GM21360 (cell line): Measurements from ENCODE around the gene NME3.
"Not testable (repeated sequence)": the region's sequence is repeated elsewhere in the genome, so short reads cannot be mapped to it uniquely, and the experiment has no call there.

Source experiments
- ATAC-seq: cut with Tn5 transposase; IDR thresholded peaks from one replicate; pipeline ENCODE4 v1.9.1; 2021; ENCODE audit warnings: mild to moderate bottlenecking, moderate library complexity; ENCODE audit not compliant: unreplicated experiment

NME3 gene

GRCh38 chr16:1754204-1754603 lies 17.1 kb downstream of the NME3 start:
- no peak for ATAC-seq

GRCh38 chr16:1752853-1753252 lies 18.5 kb downstream of the NME3 start:
- ATAC-seq = no peak

DNA sequence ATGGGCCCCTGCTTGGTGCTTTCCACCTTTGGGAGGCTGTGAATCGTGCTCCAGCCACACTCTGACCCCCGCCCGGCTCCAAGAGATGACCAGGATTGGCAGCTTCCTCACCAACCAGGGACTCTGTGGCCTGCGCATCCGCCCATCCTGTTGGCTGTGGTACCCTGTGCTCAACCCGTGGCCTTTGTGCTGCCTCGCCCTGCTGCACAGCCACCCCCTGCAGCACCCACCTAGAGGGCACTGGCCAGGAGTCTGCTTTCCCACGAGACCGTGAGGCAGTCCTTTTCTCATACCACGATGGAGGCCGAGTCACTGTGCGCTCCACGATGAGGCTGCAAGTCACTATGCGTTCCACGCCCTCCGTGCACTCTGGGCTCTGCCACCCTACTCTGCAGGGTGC lies 19.4 kb downstream of the NME3 start:
- ATAC-seq = no peak

DNA sequence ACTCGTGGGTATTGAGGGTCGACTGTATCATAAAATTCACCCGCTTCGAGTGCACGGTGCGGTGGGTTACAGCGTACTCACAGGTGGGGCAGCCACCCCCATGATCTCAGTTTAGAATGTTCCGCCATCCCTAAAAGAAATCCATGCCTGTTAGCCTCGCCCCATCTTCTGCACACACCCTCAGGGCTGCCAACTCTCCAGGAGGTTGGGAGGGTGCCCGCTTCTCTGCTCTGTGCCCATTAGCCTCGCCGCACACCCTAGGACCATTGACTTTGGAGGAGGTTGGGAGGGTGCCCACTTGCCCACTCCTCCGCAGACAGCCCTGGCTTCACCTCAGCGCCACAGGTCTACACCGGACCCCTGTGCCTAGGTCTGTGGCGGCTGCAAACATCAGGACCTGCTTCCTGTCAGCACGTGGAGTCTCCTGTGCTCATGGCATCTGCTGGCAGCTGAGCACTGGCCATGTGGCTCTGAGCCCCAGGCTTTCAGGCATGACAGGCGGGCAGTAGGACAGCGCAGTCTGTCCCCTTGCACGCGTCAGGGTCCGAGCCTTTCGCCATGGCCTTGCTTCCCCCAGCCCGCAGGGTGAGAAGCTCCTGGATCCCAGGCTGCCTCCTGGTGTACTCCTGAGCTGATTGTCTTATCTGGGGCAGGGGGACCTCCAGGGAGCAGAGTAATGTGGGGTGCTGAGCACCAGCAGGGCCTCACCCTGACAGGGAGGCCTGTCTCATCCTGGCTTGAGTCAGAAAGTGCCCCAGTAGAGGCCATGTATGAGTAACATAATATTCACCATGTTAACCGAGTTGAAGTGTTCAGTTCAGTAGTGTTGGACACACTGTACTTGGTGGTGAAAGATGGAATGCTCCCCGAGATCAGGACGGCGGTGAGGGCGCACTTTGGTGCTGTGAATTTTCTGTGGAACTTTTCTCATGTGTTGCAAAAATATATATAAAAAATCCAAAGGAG lies 21.9 kb downstream of the NME3 start:
- ATAC-seq = no peak

DNA sequence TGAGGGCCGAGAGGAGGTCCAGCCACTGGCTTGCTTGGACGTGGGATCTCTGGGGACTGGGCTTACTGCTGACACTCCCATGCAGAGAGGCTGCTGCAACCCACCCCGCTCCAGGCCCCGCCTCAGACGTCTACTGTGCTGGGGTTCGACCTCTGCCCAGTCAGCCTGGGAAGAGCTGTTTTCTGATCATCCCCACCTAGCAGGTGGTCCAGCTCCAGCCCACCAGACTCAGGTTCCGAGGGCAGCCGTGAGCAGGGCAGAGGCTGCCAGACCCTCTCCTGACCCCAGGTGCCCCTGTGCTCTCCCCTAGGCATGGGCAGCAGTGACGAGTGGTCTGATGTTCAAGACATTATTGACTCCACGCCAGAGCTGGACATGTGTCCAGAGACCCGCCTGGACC lies 23.4 kb downstream of the NME3 start:
- ATAC-seq = no peak

DNA sequence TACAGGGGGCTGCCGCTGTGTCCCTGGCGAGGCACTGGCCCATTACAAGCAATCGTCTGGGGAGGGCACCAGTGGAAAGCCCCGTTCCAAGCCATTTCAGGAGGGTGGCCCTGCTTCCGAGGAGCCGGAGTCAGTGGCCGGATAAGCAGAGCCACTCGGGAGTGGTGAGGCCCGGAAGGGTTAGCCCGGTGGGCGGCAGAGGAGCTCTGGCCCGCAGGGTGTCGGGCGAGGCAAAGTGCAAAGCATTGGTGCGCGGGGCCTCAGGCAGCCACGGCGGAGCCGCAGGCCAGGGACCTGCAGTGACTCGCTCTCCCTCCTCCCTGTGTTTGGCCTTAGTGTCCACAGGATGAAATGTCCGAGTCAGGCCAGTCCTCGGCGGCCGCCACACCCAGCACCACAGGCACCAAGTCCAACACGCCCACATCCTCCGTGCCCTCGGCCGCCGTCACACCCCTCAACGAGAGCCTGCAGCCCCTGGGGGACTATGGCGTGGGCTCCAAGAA lies 24.6 kb downstream of the NME3 start:
- no peak for ATAC-seq

- no peak for ATAC-seq
Observed at GRCh38 chr16:1745900-1746692, 25.2 kb downstream of the NME3 start.

GRCh38 chr16:1745181-1745899 lies 26.0 kb downstream of the NME3 start:
- no peak for ATAC-seq

DNA sequence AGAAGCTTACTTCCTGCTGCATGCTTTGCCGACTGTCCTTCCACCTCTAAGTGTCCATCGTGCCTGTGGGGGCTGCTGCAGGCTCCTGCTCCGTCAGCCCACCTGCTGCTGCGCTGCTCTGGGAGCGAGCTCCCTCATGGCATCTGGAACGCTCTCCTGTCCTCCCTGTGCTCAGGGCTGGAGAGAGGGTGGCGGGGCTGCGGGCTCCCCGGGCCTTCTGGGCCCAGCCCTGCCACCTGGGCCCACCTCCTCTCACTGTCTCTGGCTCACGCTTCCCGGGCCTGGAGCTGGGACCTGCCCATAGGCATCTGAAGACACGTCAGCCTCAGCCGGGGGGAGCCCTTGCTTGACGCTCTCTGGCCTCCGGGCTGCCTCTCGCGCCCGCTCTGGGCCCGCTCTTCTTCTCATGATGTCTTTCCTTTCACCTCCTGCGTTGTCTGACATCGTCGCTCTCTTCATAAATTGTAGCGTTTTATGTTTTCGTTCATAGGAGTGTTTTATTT lies 27.0 kb downstream of the NME3 start:
- ATAC-seq = no peak

- ATAC-seq = no peak
Observed at GRCh38 chr16:1743376-1744337, 27.7 kb downstream of the NME3 start.

DNA sequence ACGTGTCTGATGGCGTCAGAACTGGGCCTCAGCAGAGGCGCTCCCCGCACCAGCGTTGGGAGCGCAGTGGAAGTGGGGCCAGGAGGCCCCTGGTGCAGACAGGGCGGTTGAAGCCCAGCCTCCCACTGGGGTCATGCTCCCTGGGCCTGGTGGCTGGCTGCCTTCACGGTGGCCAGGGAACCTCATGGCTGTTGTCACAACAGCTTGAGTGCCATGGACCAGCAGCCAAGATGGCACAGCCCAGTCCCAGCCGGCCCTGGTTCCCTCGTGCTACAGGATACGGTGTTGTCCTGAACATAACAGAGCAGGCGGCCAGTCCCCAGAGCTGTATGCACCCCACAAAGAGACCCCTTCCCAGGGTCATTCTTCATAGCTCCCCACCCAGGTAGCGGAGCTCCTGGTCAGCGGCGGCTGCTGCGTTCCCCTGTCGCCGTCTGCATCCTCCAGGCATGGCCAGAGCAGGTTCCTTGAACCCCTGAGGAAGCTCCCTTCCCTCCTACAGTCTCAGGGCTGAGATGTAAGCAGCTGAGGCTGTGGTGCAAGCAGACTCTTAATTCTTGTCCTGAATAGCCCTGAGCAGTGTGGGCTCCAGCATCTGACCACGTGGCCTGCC lies 29.7 kb downstream of the NME3 start:
- ATAC-seq = no peak

DNA sequence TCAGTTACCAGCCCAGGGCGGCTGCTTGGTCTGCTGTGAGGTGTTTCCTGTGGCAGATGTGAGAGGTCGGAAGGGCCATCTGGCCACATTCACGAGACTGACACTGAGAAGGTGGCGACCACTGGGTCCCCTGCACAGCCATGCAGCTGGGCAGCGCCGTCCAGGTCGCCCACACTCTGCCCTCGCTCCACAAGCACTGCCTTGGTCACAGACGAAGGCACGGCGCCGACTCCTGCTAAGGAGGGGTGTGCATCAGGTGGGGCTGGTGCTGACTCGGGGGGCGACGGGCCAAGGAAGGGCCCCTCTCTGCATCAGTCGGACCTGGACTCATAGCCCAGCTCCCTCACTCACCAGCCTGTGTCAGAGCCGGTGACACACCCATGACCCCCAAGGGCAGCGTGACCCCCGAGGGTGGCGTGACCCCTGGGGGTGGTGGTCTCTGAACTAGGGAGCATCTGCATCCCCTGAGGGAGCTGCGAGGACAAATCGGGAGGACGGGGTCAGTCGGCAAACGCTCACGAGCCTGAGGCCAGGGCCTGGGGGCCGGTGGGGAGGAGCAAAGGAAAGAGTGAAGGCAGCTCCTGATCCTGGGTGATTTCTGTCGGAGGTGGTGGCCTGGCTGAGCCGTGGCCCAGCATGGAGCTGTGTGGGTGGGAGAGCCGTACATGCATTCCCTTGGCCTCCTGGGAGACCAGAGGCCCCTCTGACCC lies 30.4 kb downstream of the NME3 start:
- ATAC-seq = no peak

DNA sequence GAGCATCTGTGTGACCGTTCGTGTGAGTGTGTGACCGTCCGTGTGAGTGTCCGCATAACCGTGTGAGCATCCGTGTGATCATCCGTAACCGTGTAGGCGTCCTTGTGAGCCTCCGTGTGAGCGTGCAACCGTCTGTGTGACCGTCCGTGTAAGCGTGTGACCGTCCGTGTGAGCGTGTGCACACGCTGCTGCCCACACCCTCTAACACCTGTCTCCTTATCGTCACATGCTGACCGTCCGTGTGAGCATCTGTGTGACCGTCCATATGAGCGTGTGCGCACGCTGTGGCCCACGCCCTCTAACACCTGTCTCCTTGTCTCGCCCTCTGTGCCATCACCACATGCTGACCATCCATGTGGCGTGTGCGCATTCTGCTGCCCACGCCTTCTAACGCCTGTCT lies 31.1 kb downstream of the NME3 start:
- ATAC-seq = no peak

GRCh38 chr16:1734816-1735215 lies 36.5 kb downstream of the NME3 start:
- ATAC-seq = no peak

GRCh38 chr16:1734123-1734522 lies 37.2 kb downstream of the NME3 start:
- no peak for ATAC-seq

DNA sequence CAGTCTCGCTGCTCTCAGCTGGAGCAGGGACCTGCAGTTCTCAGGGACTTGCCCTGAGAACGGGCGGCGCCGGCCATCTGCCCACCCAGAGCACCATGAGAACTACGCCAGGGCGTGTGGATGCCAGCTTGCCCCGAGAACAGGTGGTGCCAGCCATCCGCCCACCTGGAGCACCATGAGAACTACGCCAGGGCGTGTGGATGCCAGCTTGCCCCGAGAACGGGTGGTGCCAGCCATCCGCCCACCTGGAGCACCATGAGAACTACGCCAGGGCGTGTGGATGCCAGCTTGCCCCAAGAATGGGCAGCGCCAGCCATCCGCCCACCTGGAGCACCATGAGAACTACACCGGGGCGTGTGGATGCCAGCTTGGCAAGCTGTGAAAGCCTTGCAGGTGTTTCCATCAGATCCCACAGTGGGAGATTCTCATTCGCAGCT lies 38.8 kb downstream of the NME3 start:
- not testable (repeated sequence) for ATAC-seq

GRCh38 chr16:1732071-1732470 lies 39.3 kb downstream of the NME3 start:
- ATAC-seq = no peak

DNA sequence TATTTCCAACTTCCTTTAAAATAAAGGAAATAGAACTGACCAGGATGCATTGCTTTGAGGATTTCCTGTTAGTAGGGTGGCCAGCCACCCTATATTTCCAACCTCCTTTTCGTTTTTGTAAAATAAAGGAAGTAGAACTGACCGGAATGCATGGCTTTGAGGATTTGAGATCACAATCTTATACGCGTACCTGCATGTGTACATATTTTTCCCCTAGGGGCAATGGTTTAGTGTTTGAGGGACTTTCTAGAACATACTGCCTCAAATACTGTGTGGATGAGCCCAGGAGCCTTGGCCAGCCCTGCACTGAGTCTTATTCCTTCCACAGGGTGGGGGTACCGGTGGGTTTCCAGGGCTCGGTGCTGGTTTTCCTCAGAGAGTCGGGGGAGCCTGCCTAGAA lies 39.7 kb downstream of the NME3 start:
- ATAC-seq = no peak

DNA sequence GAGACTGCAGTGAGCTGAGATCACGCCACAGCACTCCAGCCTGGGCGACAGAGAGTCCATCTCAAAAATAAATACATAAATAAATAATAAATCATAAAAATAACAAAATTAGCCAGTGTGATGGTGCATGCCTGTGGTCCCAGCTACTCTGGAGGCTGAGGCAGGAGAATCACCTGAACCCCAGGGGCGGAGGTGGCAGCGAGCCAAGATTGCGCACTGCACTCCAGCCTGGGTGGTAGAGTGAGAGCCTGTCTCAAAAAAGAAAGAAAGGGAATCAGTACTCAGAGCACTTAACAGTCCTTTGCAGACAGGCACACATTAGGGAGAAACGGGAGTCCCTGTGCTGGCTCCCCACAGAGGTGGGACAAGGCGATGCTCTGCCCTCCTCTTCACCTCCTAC lies 40.3 kb downstream of the NME3 start:
- no peak for ATAC-seq
